H9 (cell line): ENCODE results near the gene ARHGAP22. TPM values are rescaled to one million over a fixed set of nuclear protein-coding genes. Genes with fewer than 3 reads are reported as not detected.

Source experiments
- DNase-seq: peaks from one replicate; pipeline ENCODE4 v3.0.0-alpha.2; 2017
- H2AFZ ChIP-seq: one replicate; pipeline ENCODE4 v1.6.1; 2013; ENCODE audit warnings: mild to moderate bottlenecking, low read length, control low read depth, moderate library complexity
- H2AK5ac ChIP-seq: 2 replicates; pipeline ENCODE4 v1.6.1; 2013; ENCODE audit warnings: low read length, control low read depth, mixed read lengths; ENCODE audit not compliant: insufficient read length
- H2BK120ac ChIP-seq: one replicate; pipeline ENCODE4 v1.6.1; 2013; ENCODE audit warnings: low read depth, mild to moderate bottlenecking, low read length, control low read depth, inconsistent platforms; ENCODE audit not compliant: poor library complexity, severe bottlenecking
- H2BK12ac ChIP-seq: 2 replicates; pipeline ENCODE4 v1.6.1; 2013; ENCODE audit warnings: low read length, control low read depth, mixed read lengths, low read depth; ENCODE audit not compliant: insufficient read length
- H2BK15ac ChIP-seq: 2 replicates; pipeline ENCODE4 v1.6.1; 2013; ENCODE audit warnings: low read depth, low read length, control low read depth
- H2BK20ac ChIP-seq: one replicate; pipeline ENCODE4 v1.6.1; 2013; ENCODE audit warnings: low read depth, mild to moderate bottlenecking, low read length, control low read depth, inconsistent platforms; ENCODE audit not compliant: poor library complexity, severe bottlenecking
- H2BK5ac ChIP-seq: 2 replicates; pipeline ENCODE4 v1.6.1; 2013; ENCODE audit warnings: low read length, control low read depth, mixed read lengths; ENCODE audit not compliant: insufficient read length
- H3K14ac ChIP-seq: 2 replicates; pipeline ENCODE4 v1.6.1; 2013; ENCODE audit warnings: low read length, control low read depth; ENCODE audit not compliant: insufficient read depth
- H3K18ac ChIP-seq: 2 replicates; pipeline ENCODE4 v1.6.1; 2013; ENCODE audit warnings: low read depth, mild to moderate bottlenecking, mixed read lengths, low read length, control low read depth; ENCODE audit not compliant: insufficient read length
- H3K23ac ChIP-seq: 2 replicates; pipeline ENCODE4 v1.6.1; 2013; ENCODE audit warnings: low read length, control low read depth, mixed read lengths, low read depth; ENCODE audit not compliant: insufficient read length
- H3K23me2 ChIP-seq: 2 replicates; pipeline ENCODE4 v1.6.1; 2013; ENCODE audit warnings: low read depth, mild to moderate bottlenecking, mixed read lengths, low read length, control low read depth; ENCODE audit not compliant: insufficient read length, poor library complexity, severe bottlenecking
- H3K27ac ChIP-seq: 2 replicates; pipeline ENCODE4 v1.5.1; 2013; ENCODE audit warnings: low read length, control low read depth, mixed read lengths, low read depth; ENCODE audit not compliant: insufficient read length
- H3K27me3 ChIP-seq: 2 replicates; pipeline ENCODE4 v1.6.1; 2013; ENCODE audit warnings: low read length, control low read depth, inconsistent platforms; ENCODE audit not compliant: insufficient read depth
- H3K4ac ChIP-seq: 2 replicates; pipeline ENCODE4 v1.6.1; 2013; ENCODE audit warnings: low read depth, mild to moderate bottlenecking, control low read depth, inconsistent platforms, low read length, moderate library complexity
- H3K4me1 ChIP-seq: 2 replicates; pipeline ENCODE4 v1.6.1; 2013; ENCODE audit warnings: low read length, control low read depth, inconsistent platforms; ENCODE audit not compliant: insufficient read depth
- H3K4me2 ChIP-seq: 2 replicates; pipeline ENCODE4 v1.6.1; 2013; ENCODE audit warnings: low read length, control low read depth, mixed read lengths; ENCODE audit not compliant: insufficient read length, insufficient read depth
- H3K56ac ChIP-seq: 2 replicates; pipeline ENCODE4 v1.6.1; 2013; ENCODE audit warnings: low read depth, mild to moderate bottlenecking, mixed read lengths, low read length, control low read depth; ENCODE audit not compliant: insufficient read length
- H3K79me1 ChIP-seq: 2 replicates; pipeline ENCODE4 v1.6.1; 2013; ENCODE audit warnings: low read depth, mild to moderate bottlenecking, moderate library complexity, low read length, control low read depth, inconsistent platforms; ENCODE audit not compliant: insufficient read depth, poor library complexity, severe bottlenecking
- H3K79me2 ChIP-seq: 2 replicates; pipeline ENCODE4 v1.6.1; 2013; ENCODE audit warnings: low read length, control low read depth, inconsistent platforms; ENCODE audit not compliant: insufficient read depth
- H3K9ac ChIP-seq: 2 replicates; pipeline ENCODE4 v1.6.1; 2013; ENCODE audit warnings: low read length, control low read depth, mixed read lengths; ENCODE audit not compliant: insufficient read length; ENCODE audit errors: extremely low read depth
- H3K9me3 ChIP-seq: one replicate; pipeline ENCODE4 v1.6.1; 2013; ENCODE audit warnings: low read depth, low read length, inconsistent platforms; ENCODE audit not compliant: control insufficient read depth
- H3T11ph ChIP-seq: one replicate; pipeline ENCODE4 v1.6.1; 2013; ENCODE audit warnings: mild to moderate bottlenecking, low read length, control low read depth, inconsistent platforms
- H4K20me1 ChIP-seq: one replicate; pipeline ENCODE4 v1.6.1; 2013; ENCODE audit not compliant: control insufficient read depth, insufficient read length, insufficient read depth
- H4K5ac ChIP-seq: 2 replicates; pipeline ENCODE4 v1.6.1; 2013; ENCODE audit warnings: low read depth, mild to moderate bottlenecking, mixed read lengths, low read length, control low read depth; ENCODE audit not compliant: insufficient read length
- H4K8ac ChIP-seq: replicated peaks from 2 replicates; pipeline ENCODE4 v1.6.1; 2013; ENCODE audit warnings: low read length, control low read depth, mixed read lengths, low read depth; ENCODE audit not compliant: insufficient read length
- H4K91ac ChIP-seq: 2 replicates; pipeline ENCODE4 v1.6.1; 2013; ENCODE audit warnings: low read depth, mild to moderate bottlenecking, moderate library complexity, mixed read lengths, low read length, control low read depth; ENCODE audit not compliant: insufficient read length
- H3K27ac Mint-ChIP-seq, 3 experiments: 2 replicates in 2 of 3; 3 replicates in 1 of 3; pipeline ENCODE4 v1.8.0; 2020 to 2021; ENCODE audit warnings: mixed read lengths in 3 of 3, mild to moderate bottlenecking in 1 of 3, moderate library complexity in 1 of 3
- H3K27me3 Mint-ChIP-seq: 2 replicates; pipeline ENCODE4 v1.8.0; 2021; ENCODE audit warnings: low read depth, mild to moderate bottlenecking, moderate library complexity, mixed read lengths
- H3K36me3 Mint-ChIP-seq, 3 experiments: 2 replicates in 2 of 3; 3 replicates in 1 of 3; pipeline ENCODE4 v1.8.0; 2020 to 2021; ENCODE audit warnings: low read depth in 3 of 3, mixed read lengths in 3 of 3; ENCODE audit not compliant: insufficient read depth in 1 of 3
- H3K4me1 Mint-ChIP-seq, 2 experiments: 2 replicates each; pipeline ENCODE4 v1.8.0; 2020; ENCODE audit warnings: mixed read lengths in 2 of 2
- H3K4me3 Mint-ChIP-seq, 2 experiments: 2 replicates in 1 of 2; 3 replicates in 1 of 2; pipeline ENCODE4 v1.8.0; 2020 to 2021; ENCODE audit warnings: mild to moderate bottlenecking in 2 of 2, mixed read lengths in 2 of 2, moderate library complexity in 1 of 2
- H3K9me3 Mint-ChIP-seq, 2 experiments: 2 replicates in 1 of 2; 3 replicates in 1 of 2; pipeline ENCODE4 v1.8.0; 2020; ENCODE audit warnings: mild to moderate bottlenecking in 2 of 2, mixed read lengths in 2 of 2, moderate library complexity in 1 of 2
- WGBS: extraction: QIAGEN DNeasy Blood & Tissue Kit; methylation state at CpG from one replicate; pipeline ENCODE4 v1.1.7; 2013; ENCODE audit warnings: missing lambda C conversion rate, low lambda C conversion rate, mixed read lengths; ENCODE audit not compliant: insufficient read length; ENCODE audit errors: extremely low coverage; 5-methylcytosine and 5-hydroxymethylcytosine counted together
- total RNA-seq: library from RNA; stranded (reverse); gene quantifications from 2 replicates; pipeline ENCODE4 v1.2.1, GENCODE V29; 2021
- TF ChIP-seq, protein P1 (sequence below): fragments of 200-600 bp; sonication (generic); conservative IDR thresholded peaks from 3 replicates; pipeline ENCODE4 v1.8.0; 2021; ENCODE audit warnings: antibody characterized with exemption, mild to moderate bottlenecking

Gene ARHGAP22
- total RNA-seq, 1 experiment from 2014 or later, result 7.4 TPM

DNA sequence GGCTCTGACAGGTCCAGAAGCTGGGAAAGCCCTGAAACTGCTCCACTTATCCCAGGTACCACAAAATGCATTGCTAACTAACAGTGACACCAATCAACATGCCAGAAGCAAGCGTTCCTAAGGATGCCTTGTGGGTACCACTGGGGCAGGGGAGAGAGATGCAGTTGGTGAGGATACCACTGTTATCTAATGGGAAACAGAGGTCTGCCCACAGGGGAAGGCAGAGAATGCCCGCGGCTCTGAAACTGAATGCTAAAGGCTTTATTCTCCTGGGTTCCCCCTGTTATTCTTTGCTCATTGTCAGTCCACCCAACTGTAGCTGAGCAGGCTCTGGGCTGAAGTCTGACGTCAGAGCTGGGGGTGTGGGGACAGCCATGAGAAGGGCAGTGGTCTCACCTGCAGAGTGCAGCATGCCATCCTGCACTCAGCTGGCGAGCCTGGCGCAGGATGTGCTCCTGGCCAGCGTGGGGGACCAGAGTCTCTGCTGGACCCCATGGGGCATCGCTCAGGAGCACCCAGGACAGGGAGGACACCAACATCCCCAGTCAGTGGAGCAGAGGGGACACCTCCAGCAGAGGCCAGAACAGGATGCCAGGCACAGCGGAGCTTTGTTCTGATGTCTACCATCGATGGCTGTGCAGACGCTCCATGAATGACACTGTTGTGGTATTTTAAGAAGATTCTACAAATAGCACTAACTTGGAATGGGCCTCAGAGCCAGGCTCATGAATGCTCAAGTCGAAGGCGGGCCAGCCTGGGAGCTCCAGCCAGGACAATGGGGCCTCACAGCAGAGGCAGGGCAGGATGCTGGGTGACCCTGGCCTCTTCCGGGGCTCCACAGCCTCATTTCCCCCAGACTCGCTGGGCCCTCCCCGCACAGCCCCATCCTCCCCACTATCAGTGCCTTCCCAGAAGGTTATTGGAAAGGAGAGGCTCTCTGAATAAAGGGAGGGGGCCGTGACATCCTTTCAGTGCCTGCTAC, 95.8 kb downstream of the ARHGAP22 start:
- Histone ChIP-seq H2BK20ac (no peak overlapping the region), H3K27me3 (no peaks in the 10 kb centered on the region), H3K79me1 (no peaks in the 10 kb centered on the region), H3K23me2 (no peaks in the 10 kb centered on the region), H2AFZ (no peak overlapping the region), H3K4me1 (no peaks in the 10 kb centered on the region; the same call in 1 of the 2 replicates), H2BK12ac (no peak overlapping the region), H3K14ac (no peak overlapping the region), H4K91ac (no peak overlapping the region), H3K9me3 (no peaks in the 10 kb centered on the region), H3K79me2 (peaks cover 2% of the 10 kb centered on the region; the same call in 1 of the 2 replicates), H4K20me1 (no peaks in the 10 kb centered on the region), H3K56ac (no peak overlapping the region), H2BK5ac (no peak overlapping the region), H3T11ph (no peak overlapping the region), H3K4me2 (no peak overlapping the region), H3K27ac (no peak overlapping the region), H2BK15ac (no peak overlapping the region), H2AK5ac (no peak overlapping the region), H3K18ac (no peak overlapping the region), H4K5ac (no peak overlapping the region), H4K8ac (no peak overlapping the region), H3K9ac (no peak overlapping the region), H2BK120ac (no peak overlapping the region), H3K4ac (no peak overlapping the region), H3K23ac (no peak overlapping the region)
- no peak overlapping the region; a peak in 1 of 7 replicates for H3K27ac Mint-ChIP-seq
- H3K9me3 Mint-ChIP-seq, result peaks cover 2 to 12% of the 10 kb centered on the region in 2 experiments
- H3K4me1 Mint-ChIP-seq, result peaks cover 20 to 31% of the 10 kb centered on the region in 2 experiments
- H3K27me3 Mint-ChIP-seq, result no peaks in the 10 kb centered on the region
- peaks cover 0 to 12% (median 2%) of the 10 kb centered on the region in 3 experiments; a peak in 3 of 7 replicates for H3K36me3 Mint-ChIP-seq
- WGBS, result no CpG with 5 or more reads among the region's 17 CpGs
- no peak overlapping the region for H3K4me3 Mint-ChIP-seq
- TF ChIP-seq, protein P1, sequence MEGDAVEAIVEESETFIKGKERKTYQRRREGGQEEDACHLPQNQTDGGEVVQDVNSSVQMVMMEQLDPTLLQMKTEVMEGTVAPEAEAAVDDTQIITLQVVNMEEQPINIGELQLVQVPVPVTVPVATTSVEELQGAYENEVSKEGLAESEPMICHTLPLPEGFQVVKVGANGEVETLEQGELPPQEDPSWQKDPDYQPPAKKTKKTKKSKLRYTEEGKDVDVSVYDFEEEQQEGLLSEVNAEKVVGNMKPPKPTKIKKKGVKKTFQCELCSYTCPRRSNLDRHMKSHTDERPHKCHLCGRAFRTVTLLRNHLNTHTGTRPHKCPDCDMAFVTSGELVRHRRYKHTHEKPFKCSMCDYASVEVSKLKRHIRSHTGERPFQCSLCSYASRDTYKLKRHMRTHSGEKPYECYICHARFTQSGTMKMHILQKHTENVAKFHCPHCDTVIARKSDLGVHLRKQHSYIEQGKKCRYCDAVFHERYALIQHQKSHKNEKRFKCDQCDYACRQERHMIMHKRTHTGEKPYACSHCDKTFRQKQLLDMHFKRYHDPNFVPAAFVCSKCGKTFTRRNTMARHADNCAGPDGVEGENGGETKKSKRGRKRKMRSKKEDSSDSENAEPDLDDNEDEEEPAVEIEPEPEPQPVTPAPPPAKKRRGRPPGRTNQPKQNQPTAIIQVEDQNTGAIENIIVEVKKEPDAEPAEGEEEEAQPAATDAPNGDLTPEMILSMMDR, result no peak
- no peak for DNase-seq
